Fibroblast of villous mesenchyme (primary cell): Measurements from ENCODE around the gene PARN. TPM values are rescaled to one million over a fixed set of nuclear protein-coding genes. Genes with fewer than 3 reads are reported as not detected.

Experiments
- DNase-seq: peaks from one replicate; pipeline ENCODE4 v3.0.0-alpha.2; 2010; ENCODE audit warnings: low read depth
- H3K4me3 ChIP-seq: 2 replicates; pipeline ENCODE4 v1.5.1; 2011; ENCODE audit warnings: low read depth, mild to moderate bottlenecking, low read length
- total RNA-seq: library from RNA; depleted of rRNA; stranded (reverse); fragments of >200 nt; gene quantifications from 2 replicates; pipeline ENCODE4 v1.2.3, GENCODE V29; 2012
- TF ChIP-seq, protein P1 (sequence below): IDR thresholded peaks from 2 replicates; pipeline ENCODE4 v1.5.1; 2012; ENCODE audit warnings: low read depth, mild to moderate bottlenecking, low read length; ENCODE audit not compliant: insufficient read depth

PARN gene
- total RNA-seq, 1 donor: 35.4 TPM

- TF ChIP-seq, protein P1, sequence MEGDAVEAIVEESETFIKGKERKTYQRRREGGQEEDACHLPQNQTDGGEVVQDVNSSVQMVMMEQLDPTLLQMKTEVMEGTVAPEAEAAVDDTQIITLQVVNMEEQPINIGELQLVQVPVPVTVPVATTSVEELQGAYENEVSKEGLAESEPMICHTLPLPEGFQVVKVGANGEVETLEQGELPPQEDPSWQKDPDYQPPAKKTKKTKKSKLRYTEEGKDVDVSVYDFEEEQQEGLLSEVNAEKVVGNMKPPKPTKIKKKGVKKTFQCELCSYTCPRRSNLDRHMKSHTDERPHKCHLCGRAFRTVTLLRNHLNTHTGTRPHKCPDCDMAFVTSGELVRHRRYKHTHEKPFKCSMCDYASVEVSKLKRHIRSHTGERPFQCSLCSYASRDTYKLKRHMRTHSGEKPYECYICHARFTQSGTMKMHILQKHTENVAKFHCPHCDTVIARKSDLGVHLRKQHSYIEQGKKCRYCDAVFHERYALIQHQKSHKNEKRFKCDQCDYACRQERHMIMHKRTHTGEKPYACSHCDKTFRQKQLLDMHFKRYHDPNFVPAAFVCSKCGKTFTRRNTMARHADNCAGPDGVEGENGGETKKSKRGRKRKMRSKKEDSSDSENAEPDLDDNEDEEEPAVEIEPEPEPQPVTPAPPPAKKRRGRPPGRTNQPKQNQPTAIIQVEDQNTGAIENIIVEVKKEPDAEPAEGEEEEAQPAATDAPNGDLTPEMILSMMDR: no peak
- H3K4me3 ChIP-seq: no peak overlapping the region
- no peak for DNase-seq
These were observed 16.1 kb downstream of the PARN start for GRCh38 chr16:14613991-14614390.

DNA sequence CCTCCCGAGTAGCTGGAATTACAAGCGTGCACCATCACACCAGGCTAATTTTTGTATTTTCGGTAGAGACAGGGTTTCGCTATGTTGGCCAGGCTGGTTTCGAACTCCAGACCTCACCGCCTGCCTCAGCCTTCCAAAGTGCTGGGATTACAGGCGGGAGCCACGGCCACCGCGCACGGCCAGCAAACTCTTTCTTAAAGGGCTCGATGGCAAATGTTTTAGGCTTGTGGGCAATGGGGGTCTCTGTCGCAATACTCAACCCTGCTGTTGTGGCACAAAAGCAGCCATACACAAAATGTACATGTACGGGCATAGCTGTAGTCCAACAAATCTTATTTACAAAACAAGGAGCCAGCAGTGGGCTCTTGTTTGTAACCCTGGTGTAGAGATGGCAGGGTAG is 18.4 kb downstream of the PARN start:
- TF ChIP-seq, protein P1: no peak
- DNase-seq: no peak
- H3K4me3 ChIP-seq: no peak overlapping the region

- no peak for DNase-seq
- H3K4me3 ChIP-seq: no peak overlapping the region
- TF ChIP-seq, protein P1: no peak
These were observed 20.3 kb downstream of the PARN start for GRCh38 chr16:14609716-14610115.

GRCh38 chr16:14608604-14609003 is 21.5 kb downstream of the PARN start:
- H3K4me3 ChIP-seq: no peak overlapping the region
- TF ChIP-seq, protein P1: no peak
- no peak for DNase-seq

- H3K4me3 ChIP-seq: no peak overlapping the region
- TF ChIP-seq, protein P1: no peak
- DNase-seq: no peak
These were observed 21.9 kb downstream of the PARN start for GRCh38 chr16:14608111-14608566.

DNA sequence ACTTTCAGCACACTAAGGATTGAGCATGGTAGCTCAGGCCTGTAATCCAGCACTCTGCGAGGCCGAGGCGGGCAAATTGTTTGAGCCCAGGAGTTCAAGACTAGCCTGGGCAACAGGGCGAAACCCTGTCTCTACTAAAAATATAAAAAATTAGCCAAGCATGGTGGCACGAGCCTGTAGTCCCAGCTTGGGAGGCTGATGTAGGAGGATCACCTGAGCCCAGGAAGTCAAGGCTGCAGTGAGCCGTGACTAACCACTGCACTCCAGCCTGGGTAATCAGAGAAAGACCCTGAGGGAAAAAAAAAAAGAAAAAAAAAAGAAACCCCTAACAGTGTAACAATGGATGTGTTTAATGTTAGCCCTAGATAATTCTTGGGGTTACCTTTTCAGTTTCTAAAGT is 24.0 kb downstream of the PARN start:
- no peak for DNase-seq
- H3K4me3 ChIP-seq: no peak overlapping the region
- TF ChIP-seq, protein P1: no peak

GRCh38 chr16:14602443-14602963 is 27.6 kb downstream of the PARN start:
- TF ChIP-seq, protein P1: no peak
- H3K4me3 ChIP-seq: no peak overlapping the region

More at GRCh38 chr16:14602443-14602963, 27.6 kb downstream of the PARN start:
- DNase-seq: no peak
